PC-3 (cell line): ENCODE data around the gene DNAH17.

Experiments used
- CTCF ChIP-seq: fragments of 300-600 bp; sonication (generic); conservative IDR thresholded peaks from 2 replicates; pipeline ENCODE4 v1.5.1; 2017; ENCODE audit warnings: antibody characterized with exemption, low read depth, mild to moderate bottlenecking, low read length
- EZH2 ChIP-seq: fragments of 300-600 bp; sonication (generic); IDR thresholded peaks from one replicate; pipeline ENCODE4 v1.6.1; 2017; ENCODE audit warnings: antibody characterized with exemption, mild to moderate bottlenecking, low read length; ENCODE audit not compliant: unreplicated experiment

GRCh38 chr17:78600181-78600721, 23.1 kb upstream of the DNAH17 start:
- TF ChIP-seq CTCF, result no peak
- no peak for TF ChIP-seq EZH2
